Epithelial cell of proximal tubule (primary cell): ENCODE results near the gene POU2F2. TPM values are rescaled to one million over a fixed set of nuclear protein-coding genes. Genes with fewer than 3 reads are reported as not detected.

ENCODE experiments used
- DNase-seq: peaks from one replicate; pipeline ENCODE4 v3.0.0-alpha.2; 2011; ENCODE audit warnings: low read depth
- H3K4me3 ChIP-seq: 2 replicates; pipeline ENCODE4 v1.5.1; 2011; ENCODE audit warnings: low read depth, mild to moderate bottlenecking, low read length
- total RNA-seq: library from RNA; depleted of rRNA; stranded (reverse); fragments of >200 nt; gene quantifications from 2 replicates; pipeline ENCODE4 v1.2.3, GENCODE V29; 2015
- TF ChIP-seq, protein P1 (sequence below): conservative IDR thresholded peaks from 2 replicates; pipeline ENCODE4 v1.5.1; 2012; ENCODE audit warnings: low read depth, mild to moderate bottlenecking, low read length

POU2F2 gene
- total RNA-seq, 1 donor from 2014 or later, result 0.46 TPM

DNA sequence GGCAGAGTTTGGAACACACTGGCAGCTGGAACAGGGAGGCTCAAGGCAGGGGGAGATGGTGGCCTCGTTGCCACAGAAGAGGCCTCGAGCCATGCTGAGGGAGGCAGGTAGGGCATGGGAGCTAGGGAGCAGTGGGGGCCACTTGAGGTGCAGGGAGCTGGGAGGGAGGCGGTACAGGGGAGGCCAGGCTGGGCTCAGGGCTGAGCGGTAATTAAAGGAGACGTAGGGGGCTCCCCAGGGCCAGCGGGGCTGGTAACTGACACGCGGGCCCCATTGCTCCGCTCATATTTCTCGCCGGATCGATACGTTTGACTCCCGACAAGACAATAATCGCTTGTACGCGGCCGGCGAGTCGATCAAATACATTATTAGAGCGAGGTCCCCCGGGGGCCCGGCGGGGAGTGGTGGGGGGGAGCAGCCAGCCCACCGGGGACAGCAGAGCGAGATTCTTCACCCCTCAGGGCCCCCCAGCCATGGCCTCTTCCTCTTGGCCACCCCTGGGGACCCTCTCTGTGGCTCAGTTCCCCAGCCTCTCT is 2.4 kb upstream of the POU2F2 start:
- no peak for DNase-seq
- no peak overlapping the region for H3K4me3 ChIP-seq
- TF ChIP-seq, protein P1, sequence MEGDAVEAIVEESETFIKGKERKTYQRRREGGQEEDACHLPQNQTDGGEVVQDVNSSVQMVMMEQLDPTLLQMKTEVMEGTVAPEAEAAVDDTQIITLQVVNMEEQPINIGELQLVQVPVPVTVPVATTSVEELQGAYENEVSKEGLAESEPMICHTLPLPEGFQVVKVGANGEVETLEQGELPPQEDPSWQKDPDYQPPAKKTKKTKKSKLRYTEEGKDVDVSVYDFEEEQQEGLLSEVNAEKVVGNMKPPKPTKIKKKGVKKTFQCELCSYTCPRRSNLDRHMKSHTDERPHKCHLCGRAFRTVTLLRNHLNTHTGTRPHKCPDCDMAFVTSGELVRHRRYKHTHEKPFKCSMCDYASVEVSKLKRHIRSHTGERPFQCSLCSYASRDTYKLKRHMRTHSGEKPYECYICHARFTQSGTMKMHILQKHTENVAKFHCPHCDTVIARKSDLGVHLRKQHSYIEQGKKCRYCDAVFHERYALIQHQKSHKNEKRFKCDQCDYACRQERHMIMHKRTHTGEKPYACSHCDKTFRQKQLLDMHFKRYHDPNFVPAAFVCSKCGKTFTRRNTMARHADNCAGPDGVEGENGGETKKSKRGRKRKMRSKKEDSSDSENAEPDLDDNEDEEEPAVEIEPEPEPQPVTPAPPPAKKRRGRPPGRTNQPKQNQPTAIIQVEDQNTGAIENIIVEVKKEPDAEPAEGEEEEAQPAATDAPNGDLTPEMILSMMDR, result no peak

DNA sequence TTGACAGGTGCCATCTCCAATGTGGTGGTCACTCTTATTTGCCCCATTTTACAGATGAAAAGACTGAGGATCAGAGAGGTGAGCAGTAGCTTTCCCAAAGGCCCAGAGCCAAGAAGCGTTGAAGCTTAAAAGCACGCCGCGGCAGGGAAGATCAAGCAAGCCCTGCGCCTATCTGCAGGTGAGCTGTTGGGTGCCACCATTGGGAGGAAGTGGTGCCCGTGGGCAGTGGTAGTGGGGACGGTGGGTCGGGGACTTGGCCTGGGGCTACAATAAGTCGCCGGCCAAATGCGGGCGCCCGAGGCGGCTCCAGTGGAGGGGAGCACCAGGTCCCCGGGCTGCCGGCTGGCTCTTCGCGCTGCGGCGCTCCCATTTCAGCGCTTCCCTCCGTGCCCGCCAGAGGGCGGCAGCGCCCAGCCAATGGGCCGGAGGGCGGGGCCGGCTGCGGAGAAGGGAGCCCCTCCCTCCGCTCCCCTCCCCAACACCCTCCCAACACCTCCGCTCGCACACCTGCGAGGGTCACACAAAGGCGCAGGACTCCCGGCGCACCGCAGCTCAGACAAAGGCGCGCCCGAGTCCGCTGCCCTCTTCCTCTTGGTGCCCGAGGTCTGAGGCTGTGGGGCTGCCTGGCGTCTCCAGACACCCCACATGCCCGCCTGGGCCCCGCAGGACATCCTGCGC is 744 bp upstream of the POU2F2 start:
- H3K4me3 ChIP-seq, result peak overlapping the region; percentile 37
- TF ChIP-seq, protein P1, result peak; percentile 79
- DNase-seq, result no peak

DNA sequence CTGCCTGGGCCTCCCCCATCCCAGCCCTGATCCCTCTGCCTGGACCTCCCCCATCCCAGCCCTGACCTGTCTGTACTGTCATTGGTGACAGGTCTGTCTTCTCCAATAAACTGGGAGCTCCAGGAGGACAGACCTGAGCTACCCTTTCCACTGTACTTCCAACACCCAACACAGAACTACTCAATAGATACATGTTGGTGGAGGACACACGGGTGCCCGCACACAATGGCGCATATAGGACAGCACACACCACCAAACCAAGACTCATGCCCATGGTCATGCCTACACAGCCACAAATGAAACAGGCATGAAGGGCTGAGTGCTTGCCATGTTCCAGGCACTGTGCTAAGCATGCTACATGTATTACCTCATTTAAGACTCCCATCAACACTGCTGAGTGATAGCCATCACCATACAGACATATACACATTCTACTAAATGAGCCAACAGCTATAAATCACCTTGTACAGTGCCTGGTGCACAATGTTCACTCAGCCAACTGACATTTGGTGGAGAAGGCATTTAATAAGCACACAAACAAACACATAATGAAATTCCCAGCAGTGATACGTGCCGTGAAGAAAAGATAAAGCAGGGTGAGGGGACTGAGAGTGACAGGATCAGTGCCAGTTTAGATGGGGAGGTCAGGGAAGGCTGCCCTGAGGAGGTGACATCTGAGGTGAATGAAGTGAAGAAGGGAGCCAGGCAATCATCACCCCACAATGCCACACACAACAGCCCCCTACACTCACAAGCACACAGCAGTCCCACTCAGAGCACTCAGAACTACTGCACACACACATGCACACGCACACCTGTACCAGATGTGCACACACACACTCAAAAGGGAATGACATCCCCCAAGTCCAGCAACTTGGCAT is 857 bp downstream of the POU2F2 start:
- no peak overlapping the region for H3K4me3 ChIP-seq
- TF ChIP-seq, protein P1, result no peak
- DNase-seq, result no peak

DNA sequence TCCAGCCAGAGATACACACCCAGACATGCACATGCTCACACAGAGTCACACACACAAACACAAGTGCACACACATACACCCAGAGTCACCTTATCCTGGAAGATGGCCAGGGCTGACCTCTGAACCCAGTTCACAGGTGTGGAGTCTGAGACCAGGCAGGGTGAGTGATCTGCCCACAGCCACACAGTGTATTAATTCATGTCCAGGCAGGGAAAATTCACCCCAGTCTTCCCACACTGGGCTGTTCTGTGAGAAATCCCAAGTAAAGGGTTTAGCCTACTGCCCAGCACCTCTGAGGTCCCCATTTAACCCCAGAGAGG is 2.0 kb downstream of the POU2F2 start:
- DNase-seq, result no peak
- TF ChIP-seq, protein P1, result no peak
- H3K4me3 ChIP-seq, result no peak overlapping the region

DNA sequence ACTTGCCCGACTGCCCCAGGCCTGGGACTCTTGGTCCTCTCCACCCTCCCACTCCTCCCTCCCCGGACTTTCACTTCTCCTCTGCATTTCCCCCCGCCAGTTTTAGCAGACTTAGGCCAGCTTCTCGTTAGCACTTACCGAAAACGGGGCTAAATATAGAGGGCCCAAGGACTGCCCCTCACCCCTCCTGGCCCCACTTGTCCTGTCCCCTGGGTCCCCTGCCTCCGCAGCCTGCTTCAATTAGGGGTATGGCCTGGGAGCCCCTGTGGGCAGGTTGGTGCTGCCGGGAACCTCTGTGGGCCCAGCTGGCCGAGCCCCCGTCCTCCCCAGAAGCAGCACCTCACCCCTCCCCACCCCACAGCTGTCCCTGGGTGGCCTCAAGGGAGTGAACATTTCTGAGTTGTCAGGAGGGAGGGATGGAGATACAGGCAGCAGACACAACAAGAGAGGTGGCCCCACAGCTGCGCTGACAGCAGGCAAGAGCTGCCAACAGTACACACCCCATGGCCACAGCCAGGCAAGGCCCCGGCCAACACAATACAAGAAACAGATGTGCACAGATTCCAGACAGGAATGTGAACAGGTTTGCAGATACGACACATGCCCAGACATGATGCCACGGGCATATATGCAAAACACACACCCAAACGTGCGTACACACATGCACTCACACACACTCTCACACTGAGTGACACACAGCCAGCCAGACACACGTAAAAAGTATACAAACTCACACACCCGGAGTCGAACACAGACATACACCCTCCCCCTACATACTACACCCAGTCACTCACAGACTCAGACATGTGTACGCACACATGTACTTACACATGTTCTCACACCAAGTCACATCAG is 2.6 kb downstream of the POU2F2 start:
- no peak for DNase-seq
- TF ChIP-seq, protein P1, result no peak
- H3K4me3 ChIP-seq, result no peak overlapping the region

DNA sequence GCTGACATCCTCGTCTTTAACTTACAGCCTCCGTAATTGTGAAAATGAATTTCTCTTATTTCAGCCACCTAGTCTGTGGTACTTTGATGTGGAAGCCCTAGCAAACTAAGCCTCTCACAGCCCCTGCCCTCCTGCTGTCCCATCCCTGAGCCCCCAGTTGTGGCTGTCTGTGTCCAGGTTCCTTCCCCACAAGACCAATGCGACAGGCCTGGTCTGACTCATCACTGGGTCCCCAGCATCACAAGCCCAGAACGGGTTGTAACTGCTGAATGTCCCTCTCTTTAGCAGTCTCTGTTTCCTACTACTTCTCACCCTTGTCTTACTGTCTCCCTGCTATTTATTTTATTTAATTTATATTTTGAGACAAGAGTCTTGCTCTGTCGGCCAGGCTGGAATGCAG is 5.7 kb downstream of the POU2F2 start:
- H3K4me3 ChIP-seq, result no peak overlapping the region
- no peak for DNase-seq
- TF ChIP-seq, protein P1, result no peak
